Placental epithelial cell (primary cell): ENCODE measurements around the gene CPLX1. TPM values are rescaled to one million over a fixed set of nuclear protein-coding genes. Genes with fewer than 3 reads are reported as not detected.

Experiments used
- total RNA-seq: library from RNA; depleted of rRNA; stranded (reverse); fragments of >200 nt; gene quantifications from 2 replicates; pipeline ENCODE4 v1.2.3, GENCODE V29; 2012

CPLX1 gene
- total RNA-seq = not detected in 2 replicates

DNA sequence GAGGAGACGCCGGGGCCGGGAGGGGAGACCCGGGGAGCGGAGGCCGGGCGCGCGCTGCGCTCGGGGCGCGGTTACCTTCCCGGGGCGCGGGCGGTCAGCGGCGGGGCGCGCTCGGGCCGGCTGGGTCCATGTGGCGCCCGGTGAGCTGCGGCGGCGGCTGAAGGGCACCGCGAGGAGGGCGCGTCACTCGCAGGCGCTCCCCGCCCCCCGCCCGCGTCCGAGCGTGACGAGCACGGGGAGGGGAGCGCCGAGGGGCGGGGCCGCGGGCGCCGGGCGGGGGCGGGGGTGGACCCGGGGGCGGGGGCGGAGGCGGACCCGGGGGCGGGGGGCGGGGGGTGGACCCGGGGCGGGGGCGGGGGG, at the start of gene CPLX1:
Gene CPLX1, minus strand, starts transcription at position 159 of the 360 bp plus-strand sequence. CDS start 1,607 bp downstream, outside the sequence.

Other genes starting within 250 kb of the CPLX1 start
- gene TMEM271, start 249.8 kb downstream of the CPLX1 start, total RNA-seq = not detected in 2 replicates
- 4.3 and 5.0 TPM in 2 replicates for gene PDE6B, start 200.6 kb downstream of the CPLX1 start, total RNA-seq
- 60.2 and 91.5 TPM in 2 replicates for gene ATP5ME, start 151.9 kb downstream of the CPLX1 start, total RNA-seq
- gene MYL5, start 151.6 kb downstream of the CPLX1 start, total RNA-seq = 6.8 and 19.2 TPM in 2 replicates
- 1.1 and 3.9 TPM in 2 replicates for gene SLC49A3, start 137.0 kb downstream of the CPLX1 start, total RNA-seq
- 39.8 and 63.2 TPM in 2 replicates for gene PCGF3, start 120.3 kb downstream of the CPLX1 start, total RNA-seq
- gene GAK, start 106.2 kb upstream of the CPLX1 start, total RNA-seq = 51.4 and 68.1 TPM in 2 replicates
- gene TMEM175, start 106.3 kb upstream of the CPLX1 start, total RNA-seq = 8.6 and 15.9 TPM in 2 replicates
- 11.8 and 20.6 TPM in 2 replicates for gene DGKQ, start 147.4 kb upstream of the CPLX1 start, total RNA-seq
- gene IDUA, start 160.9 kb upstream of the CPLX1 start, total RNA-seq = 10.2 and 17.0 TPM in 2 replicates
- gene SLC26A1, start 167.3 kb upstream of the CPLX1 start, total RNA-seq = under 0.01 TPM in 1 of 2 replicates, not detected in the other
- 2.7 and 3.4 TPM in 2 replicates for gene FGFRL1, start 185.5 kb upstream of the CPLX1 start, total RNA-seq